HEK293 (cell line): ENCODE results near the gene ILRUN.
A peak's percentile ranks its signal among the peaks of the same experiment; 100 is the strongest.

ENCODE experiments used
- GLI4 ChIP-seq: fragments of 450-650 bp; formaldehyde crosslinking; IDR thresholded peaks from 2 replicates; pipeline ENCODE4 v1.5.1; 2016; ENCODE audit warnings: missing biosample characterization, missing genetic modification characterization
- MYNN ChIP-seq: fragments of 450-650 bp; formaldehyde crosslinking; IDR thresholded peaks from 2 replicates; pipeline ENCODE4 v1.5.1; 2016; ENCODE audit warnings: missing biosample characterization, missing genetic modification characterization, borderline replicate concordance
- REPIN1 ChIP-seq: fragments of 450-650 bp; formaldehyde crosslinking; IDR thresholded peaks from 2 replicates; pipeline ENCODE4 v1.5.1; 2017; ENCODE audit warnings: missing biosample characterization, missing genetic modification characterization, low read depth
- SETDB1 ChIP-seq: IDR thresholded peaks from one replicate; pipeline ENCODE4 v1.6.1; 2017; ENCODE audit warnings: mild to moderate bottlenecking, low read length, moderate library complexity, mixed read lengths; ENCODE audit not compliant: insufficient read length
- SP7 ChIP-seq: fragments of 450-650 bp; formaldehyde crosslinking; IDR thresholded peaks from 2 replicates; pipeline ENCODE4 v1.5.1; 2016; ENCODE audit warnings: missing biosample characterization, missing genetic modification characterization
- WT1 ChIP-seq: fragments of 450-650 bp; formaldehyde crosslinking; IDR thresholded peaks from 2 replicates; pipeline ENCODE4 v1.5.1; 2016; ENCODE audit warnings: missing biosample characterization, missing genetic modification characterization
- ZBTB7A ChIP-seq: fragments of 450-650 bp; formaldehyde crosslinking; IDR thresholded peaks from 2 replicates; pipeline ENCODE4 v1.5.1; 2016; ENCODE audit warnings: low read depth, missing biosample characterization, missing genetic modification characterization
- ZNF146 ChIP-seq: fragments of 450-650 bp; formaldehyde crosslinking; IDR thresholded peaks from 2 replicates; pipeline ENCODE4 v1.5.1; 2016; ENCODE audit warnings: missing biosample characterization, missing genetic modification characterization
- ZNF155 ChIP-seq: fragments of 450-650 bp; formaldehyde crosslinking; IDR thresholded peaks from 2 replicates; pipeline ENCODE4 v1.5.1; 2016; ENCODE audit warnings: missing biosample characterization, missing genetic modification characterization
- ZNF157 ChIP-seq: fragments of 450-650 bp; formaldehyde crosslinking; IDR thresholded peaks from 2 replicates; pipeline ENCODE4 v1.5.1; 2016; ENCODE audit warnings: missing biosample characterization, missing genetic modification characterization
- ZNF169 ChIP-seq: fragments of 450-650 bp; formaldehyde crosslinking; IDR thresholded peaks from 2 replicates; pipeline ENCODE4 v1.5.1; 2016; ENCODE audit warnings: missing biosample characterization, missing genetic modification characterization
- ZNF175 ChIP-seq: fragments of 450-650 bp; formaldehyde crosslinking; IDR thresholded peaks from 2 replicates; pipeline ENCODE4 v1.5.1; 2016; ENCODE audit warnings: missing biosample characterization, missing genetic modification characterization
- ZNF202 ChIP-seq: fragments of 450-650 bp; formaldehyde crosslinking; IDR thresholded peaks from 2 replicates; pipeline ENCODE4 v1.5.1; 2016; ENCODE audit warnings: missing biosample characterization, missing genetic modification characterization, borderline replicate concordance
- ZNF23 ChIP-seq: fragments of 450-650 bp; formaldehyde crosslinking; IDR thresholded peaks from 2 replicates; pipeline ENCODE4 v1.5.1; 2016; ENCODE audit warnings: missing biosample characterization, missing genetic modification characterization, borderline replicate concordance
- ZNF354C ChIP-seq: fragments of 450-650 bp; formaldehyde crosslinking; IDR thresholded peaks from 2 replicates; pipeline ENCODE4 v1.5.1; 2016; ENCODE audit warnings: missing biosample characterization, missing genetic modification characterization, low read depth, borderline replicate concordance
- ZNF404 ChIP-seq: fragments of 450-650 bp; formaldehyde crosslinking; IDR thresholded peaks from 2 replicates; pipeline ENCODE4 v1.5.1; 2017; ENCODE audit warnings: missing biosample characterization, missing genetic modification characterization
- ZNF501 ChIP-seq: fragments of 450-650 bp; formaldehyde crosslinking; IDR thresholded peaks from 2 replicates; pipeline ENCODE4 v1.5.1; 2016; ENCODE audit warnings: missing biosample characterization, missing genetic modification characterization
- ZNF514 ChIP-seq: fragments of 450-650 bp; formaldehyde crosslinking; IDR thresholded peaks from 2 replicates; pipeline ENCODE4 v1.5.1; 2016; ENCODE audit warnings: missing biosample characterization, missing genetic modification characterization
- ZNF521 ChIP-seq: fragments of 450-650 bp; formaldehyde crosslinking; IDR thresholded peaks from 2 replicates; pipeline ENCODE4 v1.5.1; 2017; ENCODE audit warnings: missing biosample characterization, mild to moderate bottlenecking, missing genetic modification characterization
- ZNF530 ChIP-seq: fragments of 450-650 bp; formaldehyde crosslinking; IDR thresholded peaks from 2 replicates; pipeline ENCODE4 v1.5.1; 2016; ENCODE audit warnings: low read depth, missing biosample characterization, missing genetic modification characterization
- ZNF548 ChIP-seq: fragments of 450-650 bp; formaldehyde crosslinking; IDR thresholded peaks from 2 replicates; pipeline ENCODE4 v1.5.1; 2016; ENCODE audit warnings: missing biosample characterization, missing genetic modification characterization
- ZNF555 ChIP-seq: fragments of 450-650 bp; formaldehyde crosslinking; conservative IDR thresholded peaks from 2 replicates; pipeline ENCODE4 v1.5.1; 2017; ENCODE audit warnings: missing biosample characterization, mild to moderate bottlenecking, missing genetic modification characterization, inconsistent platforms
- ZNF600 ChIP-seq: fragments of 450-650 bp; formaldehyde crosslinking; IDR thresholded peaks from 2 replicates; pipeline ENCODE4 v1.5.1; 2016; ENCODE audit warnings: missing biosample characterization, missing genetic modification characterization
- ZNF664 ChIP-seq: fragments of 450-650 bp; formaldehyde crosslinking; IDR thresholded peaks from 2 replicates; pipeline ENCODE4 v1.5.1; 2016; ENCODE audit warnings: missing biosample characterization, missing genetic modification characterization
- ZNF677 ChIP-seq: fragments of 450-650 bp; IDR thresholded peaks from 2 replicates; pipeline ENCODE4 v1.5.0; 2018; ENCODE audit warnings: missing biosample characterization, mild to moderate bottlenecking, missing genetic modification characterization, moderate library complexity
- ZSCAN16 ChIP-seq: fragments of 450-650 bp; formaldehyde crosslinking; IDR thresholded peaks from 2 replicates; pipeline ENCODE4 v1.5.1; 2016; ENCODE audit warnings: missing biosample characterization, missing genetic modification characterization
- TF ChIP-seq, protein P1 (sequence below): fragments of 450-650 bp; formaldehyde crosslinking; IDR thresholded peaks from 2 replicates; pipeline ENCODE4 v1.5.1; 2016; ENCODE audit warnings: missing biosample characterization, missing genetic modification characterization, borderline replicate concordance
- TF ChIP-seq, protein P2 (sequence below): fragments of 450-650 bp; formaldehyde crosslinking; IDR thresholded peaks from 2 replicates; pipeline ENCODE4 v1.5.1; 2016; ENCODE audit warnings: missing biosample characterization, missing genetic modification characterization
- TF ChIP-seq, protein P3 (sequence below): fragments of 450-650 bp; formaldehyde crosslinking; IDR thresholded peaks from 2 replicates; pipeline ENCODE4 v1.5.1; 2017; ENCODE audit warnings: missing biosample characterization, missing genetic modification characterization
- TF ChIP-seq, protein P4 (sequence below): IDR thresholded peaks from 2 replicates; pipeline ENCODE4 v1.6.1; 2011; ENCODE audit warnings: mild to moderate bottlenecking, low read depth, low read length, borderline replicate concordance
- TF ChIP-seq, protein P5 (sequence below): fragments of 450-650 bp; formaldehyde crosslinking; IDR thresholded peaks from 2 replicates; pipeline ENCODE4 v1.5.1; 2016; ENCODE audit warnings: missing biosample characterization, missing genetic modification characterization
- TF ChIP-seq, protein P6 (sequence below): fragments of 450-650 bp; formaldehyde crosslinking; IDR thresholded peaks from 2 replicates; pipeline ENCODE4 v1.5.1; 2017; ENCODE audit warnings: missing biosample characterization, missing genetic modification characterization

Gene ILRUN

DNA sequence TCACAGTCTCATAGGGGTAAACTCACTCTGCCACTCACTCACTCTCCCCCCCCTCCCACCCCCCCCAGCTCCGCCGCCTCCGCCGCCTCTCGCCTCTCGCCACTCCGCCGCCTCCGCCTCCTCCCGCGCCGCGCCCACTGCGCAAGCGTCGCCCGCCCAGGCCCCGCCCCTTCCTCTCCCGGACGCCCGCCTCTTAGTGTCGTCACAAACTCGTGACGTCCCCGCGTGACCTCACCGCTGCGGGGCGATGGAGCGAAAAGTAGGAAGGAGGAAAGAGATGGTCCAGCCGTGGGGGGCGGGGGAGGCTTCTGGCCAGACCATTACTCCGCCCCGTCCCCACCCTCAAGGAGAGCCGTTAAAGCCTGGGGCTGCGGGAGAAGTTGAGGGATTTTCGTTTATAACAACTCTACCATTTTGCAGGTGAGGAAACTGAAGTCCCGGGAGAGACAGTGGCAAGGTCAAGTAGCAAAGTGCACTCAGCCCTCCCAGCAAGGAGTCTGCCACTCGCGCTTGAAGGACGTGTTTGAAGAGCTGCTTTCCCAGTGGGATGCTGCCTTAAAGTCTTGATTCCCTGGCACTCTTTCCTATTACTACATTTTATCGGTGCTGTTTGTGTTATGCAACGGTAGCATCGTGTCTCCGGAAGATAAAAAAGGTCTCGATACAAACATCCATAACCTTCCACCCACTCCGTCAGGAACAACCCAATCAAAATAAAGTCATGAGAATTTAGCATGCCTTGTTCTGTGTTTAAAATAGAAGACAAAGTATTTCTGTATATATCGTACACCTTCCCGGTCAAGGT, at the start of gene ILRUN (continued):
- TF ChIP-seq GLI4 (tag by site-specific recombination) (no peak), SETDB1 (no peak), ZNF23 (tag by site-specific recombination) (no peak), SP7 (peak; percentile 73), ZNF175 (tag by site-specific recombination) (no peak), ZNF202 (no peak), ZNF600 (peak; percentile 85), ZNF521 (tag by site-specific recombination) (no peak), ZNF354C (tag by site-specific recombination) (no peak), ZNF157 (no peak), ZNF501 (tag by site-specific recombination) (no peak), WT1 (peak; percentile 60), ZBTB7A (no peak), ZNF169 (tag by site-specific recombination) (no peak), ZSCAN16 (no peak), ZNF548 (tag by site-specific recombination) (no peak; the same call in 1 of the 2 replicates), ZNF155 (no peak), ZNF514 (tag by site-specific recombination) (no peak), ZNF146 (tag by site-specific recombination) (no peak), MYNN (no peak), REPIN1 (tag by site-specific recombination) (no peak), ZNF555 (tag by site-specific recombination) (no peak), ZNF530 (tag by site-specific recombination) (no peak), ZNF664 (tag by site-specific recombination) (no peak), ZNF404 (tag by site-specific recombination) (0 out of 2 replicates have a peak, but pooled peaks have one; percentile 12), ZNF677 (no peak)
- TF ChIP-seq, protein P1, sequence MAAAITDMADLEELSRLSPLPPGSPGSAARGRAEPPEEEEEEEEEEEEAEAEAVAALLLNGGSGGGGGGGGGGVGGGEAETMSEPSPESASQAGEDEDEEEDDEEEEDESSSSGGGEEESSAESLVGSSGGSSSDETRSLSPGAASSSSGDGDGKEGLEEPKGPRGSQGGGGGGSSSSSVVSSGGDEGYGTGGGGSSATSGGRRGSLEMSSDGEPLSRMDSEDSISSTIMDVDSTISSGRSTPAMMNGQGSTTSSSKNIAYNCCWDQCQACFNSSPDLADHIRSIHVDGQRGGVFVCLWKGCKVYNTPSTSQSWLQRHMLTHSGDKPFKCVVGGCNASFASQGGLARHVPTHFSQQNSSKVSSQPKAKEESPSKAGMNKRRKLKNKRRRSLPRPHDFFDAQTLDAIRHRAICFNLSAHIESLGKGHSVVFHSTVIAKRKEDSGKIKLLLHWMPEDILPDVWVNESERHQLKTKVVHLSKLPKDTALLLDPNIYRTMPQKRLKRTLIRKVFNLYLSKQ (tag by site-specific recombination) = no peak
- TF ChIP-seq, protein P2, sequence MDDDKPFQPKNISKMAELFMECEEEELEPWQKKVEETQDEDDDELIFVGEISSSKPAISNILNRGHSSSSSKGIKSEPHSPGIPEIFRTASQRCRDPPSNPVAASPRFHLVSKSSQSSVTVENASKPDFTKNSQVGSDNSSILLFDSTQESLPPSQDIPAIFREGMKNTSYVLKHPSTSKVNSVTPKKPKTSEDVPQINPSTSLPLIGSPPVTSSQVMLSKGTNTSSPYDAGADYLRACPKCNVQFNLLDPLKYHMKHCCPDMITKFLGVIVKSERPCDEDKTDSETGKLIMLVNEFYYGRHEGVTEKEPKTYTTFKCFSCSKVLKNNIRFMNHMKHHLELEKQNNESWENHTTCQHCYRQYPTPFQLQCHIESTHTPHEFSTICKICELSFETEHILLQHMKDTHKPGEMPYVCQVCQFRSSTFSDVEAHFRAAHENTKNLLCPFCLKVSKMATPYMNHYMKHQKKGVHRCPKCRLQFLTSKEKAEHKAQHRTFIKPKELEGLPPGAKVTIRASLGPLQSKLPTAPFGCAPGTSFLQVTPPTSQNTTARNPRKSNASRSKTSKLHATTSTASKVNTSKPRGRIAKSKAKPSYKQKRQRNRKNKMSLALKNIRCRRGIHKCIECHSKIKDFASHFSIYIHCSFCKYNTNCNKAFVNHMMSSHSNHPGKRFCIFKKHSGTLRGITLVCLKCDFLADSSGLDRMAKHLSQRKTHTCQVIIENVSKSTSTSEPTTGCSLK (tag by site-specific recombination) = no peak
- TF ChIP-seq, protein P3, sequence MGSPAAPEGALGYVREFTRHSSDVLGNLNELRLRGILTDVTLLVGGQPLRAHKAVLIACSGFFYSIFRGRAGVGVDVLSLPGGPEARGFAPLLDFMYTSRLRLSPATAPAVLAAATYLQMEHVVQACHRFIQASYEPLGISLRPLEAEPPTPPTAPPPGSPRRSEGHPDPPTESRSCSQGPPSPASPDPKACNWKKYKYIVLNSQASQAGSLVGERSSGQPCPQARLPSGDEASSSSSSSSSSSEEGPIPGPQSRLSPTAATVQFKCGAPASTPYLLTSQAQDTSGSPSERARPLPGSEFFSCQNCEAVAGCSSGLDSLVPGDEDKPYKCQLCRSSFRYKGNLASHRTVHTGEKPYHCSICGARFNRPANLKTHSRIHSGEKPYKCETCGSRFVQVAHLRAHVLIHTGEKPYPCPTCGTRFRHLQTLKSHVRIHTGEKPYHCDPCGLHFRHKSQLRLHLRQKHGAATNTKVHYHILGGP (tag by site-specific recombination) = no peak
- TF ChIP-seq, protein P4, sequence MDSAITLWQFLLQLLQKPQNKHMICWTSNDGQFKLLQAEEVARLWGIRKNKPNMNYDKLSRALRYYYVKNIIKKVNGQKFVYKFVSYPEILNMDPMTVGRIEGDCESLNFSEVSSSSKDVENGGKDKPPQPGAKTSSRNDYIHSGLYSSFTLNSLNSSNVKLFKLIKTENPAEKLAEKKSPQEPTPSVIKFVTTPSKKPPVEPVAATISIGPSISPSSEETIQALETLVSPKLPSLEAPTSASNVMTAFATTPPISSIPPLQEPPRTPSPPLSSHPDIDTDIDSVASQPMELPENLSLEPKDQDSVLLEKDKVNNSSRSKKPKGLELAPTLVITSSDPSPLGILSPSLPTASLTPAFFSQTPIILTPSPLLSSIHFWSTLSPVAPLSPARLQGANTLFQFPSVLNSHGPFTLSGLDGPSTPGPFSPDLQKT = no peak
- TF ChIP-seq, protein P5, sequence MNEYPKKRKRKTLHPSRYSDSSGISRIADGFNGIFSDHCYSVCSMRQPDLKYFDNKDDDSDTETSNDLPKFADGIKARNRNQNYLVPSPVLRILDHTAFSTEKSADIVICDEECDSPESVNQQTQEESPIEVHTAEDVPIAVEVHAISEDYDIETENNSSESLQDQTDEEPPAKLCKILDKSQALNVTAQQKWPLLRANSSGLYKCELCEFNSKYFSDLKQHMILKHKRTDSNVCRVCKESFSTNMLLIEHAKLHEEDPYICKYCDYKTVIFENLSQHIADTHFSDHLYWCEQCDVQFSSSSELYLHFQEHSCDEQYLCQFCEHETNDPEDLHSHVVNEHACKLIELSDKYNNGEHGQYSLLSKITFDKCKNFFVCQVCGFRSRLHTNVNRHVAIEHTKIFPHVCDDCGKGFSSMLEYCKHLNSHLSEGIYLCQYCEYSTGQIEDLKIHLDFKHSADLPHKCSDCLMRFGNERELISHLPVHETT (tag by site-specific recombination) = peak; percentile 35; the same call in 1 of the 2 replicates
- TF ChIP-seq, protein P6, sequence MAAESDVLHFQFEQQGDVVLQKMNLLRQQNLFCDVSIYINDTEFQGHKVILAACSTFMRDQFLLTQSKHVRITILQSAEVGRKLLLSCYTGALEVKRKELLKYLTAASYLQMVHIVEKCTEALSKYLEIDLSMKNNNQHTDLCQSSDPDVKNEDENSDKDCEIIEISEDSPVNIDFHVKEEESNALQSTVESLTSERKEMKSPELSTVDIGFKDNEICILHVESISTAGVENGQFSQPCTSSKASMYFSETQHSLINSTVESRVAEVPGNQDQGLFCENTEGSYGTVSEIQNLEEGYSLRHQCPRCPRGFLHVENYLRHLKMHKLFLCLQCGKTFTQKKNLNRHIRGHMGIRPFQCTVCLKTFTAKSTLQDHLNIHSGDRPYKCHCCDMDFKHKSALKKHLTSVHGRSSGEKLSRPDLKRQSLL (tag by site-specific recombination) = peak; percentile 98
